Stomach (tissue), 4 donors: ENCODE data around the gene SFXN5.

ENCODE experiments used
- POLR2A ChIP-seq, 4 donors: fragments of 450-650 bp; IDR thresholded peaks; one replicate each; pipeline ENCODE4 v1.6.1; 2016; ENCODE audit warnings: antibody characterized with exemption in 4 of 4, control low read depth in 2 of 4, mild to moderate bottlenecking in 1 of 4, moderate library complexity in 1 of 4
- TF ChIP-seq, protein P1 (sequence below), 7 experiments: fragments of 450-650 bp in 4 of 7; fragments of 200-600 bp in 3 of 7; sonication (generic) in 3 of 7; IDR thresholded peaks; one replicate each; pipeline ENCODE4 v1.5.1; 2016 to 2019; ENCODE audit warnings: antibody characterized with exemption in 7 of 7, control low read depth in 2 of 7, mild to moderate bottlenecking in 1 of 7

DNA sequence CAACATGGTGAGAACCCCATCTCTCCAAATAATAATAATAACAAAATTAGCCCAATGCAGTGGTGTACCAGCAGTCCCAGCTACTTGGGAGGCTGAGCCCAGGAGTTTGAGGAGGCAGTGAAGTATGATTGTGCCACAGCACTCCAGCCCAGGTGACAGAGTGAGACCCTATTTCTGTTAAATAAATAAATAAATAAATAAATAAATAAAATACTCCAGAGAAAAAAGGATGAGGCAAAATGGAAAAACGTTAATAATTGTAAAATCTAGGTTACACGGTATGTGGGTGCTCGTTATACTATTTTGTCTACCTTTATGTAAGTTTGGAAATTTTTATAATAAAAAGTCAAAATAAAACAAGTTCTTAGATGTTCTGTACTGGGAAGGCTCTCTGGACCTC, 162.8 kb downstream of the SFXN5 start:
- TF ChIP-seq, protein P1, sequence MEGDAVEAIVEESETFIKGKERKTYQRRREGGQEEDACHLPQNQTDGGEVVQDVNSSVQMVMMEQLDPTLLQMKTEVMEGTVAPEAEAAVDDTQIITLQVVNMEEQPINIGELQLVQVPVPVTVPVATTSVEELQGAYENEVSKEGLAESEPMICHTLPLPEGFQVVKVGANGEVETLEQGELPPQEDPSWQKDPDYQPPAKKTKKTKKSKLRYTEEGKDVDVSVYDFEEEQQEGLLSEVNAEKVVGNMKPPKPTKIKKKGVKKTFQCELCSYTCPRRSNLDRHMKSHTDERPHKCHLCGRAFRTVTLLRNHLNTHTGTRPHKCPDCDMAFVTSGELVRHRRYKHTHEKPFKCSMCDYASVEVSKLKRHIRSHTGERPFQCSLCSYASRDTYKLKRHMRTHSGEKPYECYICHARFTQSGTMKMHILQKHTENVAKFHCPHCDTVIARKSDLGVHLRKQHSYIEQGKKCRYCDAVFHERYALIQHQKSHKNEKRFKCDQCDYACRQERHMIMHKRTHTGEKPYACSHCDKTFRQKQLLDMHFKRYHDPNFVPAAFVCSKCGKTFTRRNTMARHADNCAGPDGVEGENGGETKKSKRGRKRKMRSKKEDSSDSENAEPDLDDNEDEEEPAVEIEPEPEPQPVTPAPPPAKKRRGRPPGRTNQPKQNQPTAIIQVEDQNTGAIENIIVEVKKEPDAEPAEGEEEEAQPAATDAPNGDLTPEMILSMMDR (IDR thresholded peaks at IDR 0.05), result no peak
- TF ChIP-seq POLR2A (IDR thresholded peaks at IDR 0.05), result no peak
